Right ventricle myocardium superior (tissue), 1 donor: ENCODE measurements around the gene TOR1AIP2. TPM values are rescaled to one million over a fixed set of nuclear protein-coding genes. Genes with fewer than 3 reads are reported as not detected.

ENCODE experiments used
- ATAC-seq: fragments of 200-7000 bp; cut with Tn5 transposase; one replicate; pipeline ENCODE4 v1.9.1; 2020; ENCODE audit warnings: mild to moderate bottlenecking; ENCODE audit not compliant: poor library complexity
- DNase-seq: peaks from one replicate; pipeline ENCODE4 v3.0.0-alpha.2; 2020
- intact Hi-C: fragments of 100-400 bp; cut with DNase I; formaldehyde crosslinking; loops from one replicate; pipeline ENCODE4 v1.11.2; 2022
- total RNA-seq: library from RNA; stranded (reverse); fragmentation: NEBNext Ultra II Directional; extraction: Animal tissue kit (Norgen Biotek cat#: 25700); gene quantifications from one replicate; pipeline ENCODE4 v1.2.1, GENCODE V29; 2021
- donor health status: DM: no; HTN: yes; CAD: no; lungs with severe emphysema.

Gene TOR1AIP2
- total RNA-seq, 1 donor from 2014 or later = 42.8 TPM

DNA sequence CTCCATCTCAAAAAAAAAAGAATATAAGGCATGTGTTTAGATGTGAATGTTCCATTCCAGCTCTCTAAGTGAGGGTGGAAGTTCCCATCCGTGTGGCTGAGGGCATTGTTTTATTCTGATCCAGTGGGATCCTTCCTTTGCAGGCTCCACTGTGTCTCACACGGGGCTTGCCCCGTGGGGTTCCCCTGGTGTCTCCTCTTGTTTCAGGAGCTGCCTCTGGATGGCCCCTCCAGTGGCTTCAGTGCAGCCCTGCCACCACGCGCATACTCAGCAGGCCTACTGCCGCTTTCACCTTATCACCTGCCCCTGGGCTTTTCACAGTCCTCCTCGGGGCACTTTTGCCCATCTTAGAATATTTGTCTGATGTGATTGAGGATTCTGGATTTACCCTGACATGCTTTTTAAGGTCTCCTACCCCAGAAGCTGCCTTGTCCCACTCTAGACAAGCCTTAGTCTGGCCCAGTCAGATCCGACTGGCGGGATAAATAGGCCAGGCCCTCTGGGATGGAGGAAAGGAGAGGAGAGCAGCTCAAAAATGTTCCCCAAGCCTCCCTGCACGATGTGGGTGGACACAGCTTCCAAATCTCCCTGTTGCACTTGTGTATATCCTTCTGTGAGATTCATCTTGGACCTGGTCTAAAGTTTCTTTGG lies 79.3 kb downstream of the TOR1AIP2 start:
- ATAC-seq (peak; percentile 57), DNase-seq (no peak)
- intact Hi-C loops = no loop called here

DNA sequence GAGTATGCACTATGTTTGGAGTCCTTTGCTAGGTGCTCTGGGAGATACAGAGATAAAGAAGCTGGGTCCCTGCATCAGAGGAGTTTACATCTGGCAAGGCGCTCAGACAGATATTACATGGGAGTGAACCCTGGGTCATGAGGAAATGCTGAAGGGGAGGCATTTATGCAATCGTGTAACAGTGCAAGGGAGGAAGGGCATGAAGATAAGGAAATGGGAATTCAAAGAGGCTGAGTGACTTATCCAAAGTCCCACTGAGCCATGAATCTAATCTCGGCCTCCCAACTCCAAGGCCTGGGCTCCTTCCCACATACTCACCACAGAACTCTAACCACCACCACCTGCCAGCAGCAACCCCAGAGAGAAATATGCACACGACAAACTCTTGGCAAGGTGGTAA lies 82.9 kb downstream of the TOR1AIP2 start:
- ATAC-seq (peak; percentile 77), DNase-seq (no peak)
- intact Hi-C loops = no loop called here

DNA sequence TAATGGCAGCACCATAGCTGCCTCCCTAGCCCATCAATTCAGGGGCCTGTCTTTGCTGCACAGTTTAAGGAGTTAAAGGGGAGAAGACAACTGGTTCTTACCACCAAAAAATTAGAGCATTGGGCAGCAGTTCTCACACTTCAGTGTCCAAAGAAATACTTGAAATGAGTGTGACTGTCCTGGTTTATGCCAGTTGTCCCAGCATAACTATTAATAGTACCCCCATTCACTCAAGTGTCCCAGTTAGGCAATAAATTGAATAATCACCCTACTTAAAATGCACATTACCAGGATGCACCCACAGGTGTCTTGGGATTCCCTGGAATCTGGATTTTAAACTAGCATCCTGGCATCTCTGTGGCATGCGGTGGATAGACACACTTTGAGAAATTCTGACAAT lies 83.5 kb downstream of the TOR1AIP2 start:
- peak; percentile 40 for ATAC-seq
- intact Hi-C loops = no loop called here
- no peak for DNase-seq

DNA sequence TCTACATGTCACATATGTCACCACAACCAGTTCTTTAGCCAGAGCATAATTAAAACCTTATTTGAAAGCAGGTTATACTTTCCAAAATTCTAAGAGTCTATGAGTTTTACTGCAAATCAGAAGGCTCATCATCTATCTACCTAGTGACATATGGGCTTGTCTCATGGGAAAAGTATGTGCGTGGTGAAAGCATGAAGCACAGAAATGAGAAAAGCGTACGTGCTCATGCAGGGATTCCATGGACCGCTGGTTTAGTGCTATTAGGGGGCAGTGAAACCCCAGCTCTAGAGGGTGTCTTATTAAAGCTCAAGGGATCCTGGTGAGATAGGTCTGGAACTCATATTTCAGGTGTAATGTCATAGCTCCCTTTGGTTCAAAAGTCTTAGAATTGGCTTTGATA lies 84.3 kb downstream of the TOR1AIP2 start:
- no peak for ATAC-seq
- intact Hi-C loops = no loop called here
- no peak for DNase-seq

Other genes starting within 250 kb of the TOR1AIP2 start
- 0.22 TPM for gene FAM163A, start 134.5 kb downstream of the TOR1AIP2 start, total RNA-seq
- 35.3 TPM for gene TOR1AIP1, start 4.5 kb upstream of the TOR1AIP2 start, total RNA-seq
- gene CEP350, start 77.0 kb upstream of the TOR1AIP2 start, total RNA-seq = 27.2 TPM